Ovary (tissue), 3 donors: ENCODE data around the gene IMPA2.

Experiments used
- EP300 ChIP-seq: sonication (generic); formaldehyde crosslinking; IDR thresholded peaks from one replicate; pipeline ENCODE4 v1.6.1; 2017; ENCODE audit warnings: antibody characterized with exemption
- POLR2A ChIP-seq: fragments of 450-650 bp; IDR thresholded peaks from one replicate; pipeline ENCODE4 v1.6.1; 2017; ENCODE audit warnings: antibody characterized with exemption, mild to moderate bottlenecking, moderate library complexity
- TF ChIP-seq, protein P1 (sequence below), 3 donors: fragments of 450-650 bp in 2 of 3; fragments of 200-600 bp in 1 of 3; IDR thresholded peaks; one replicate each; pipeline versions ENCODE4 v1.5.1 to v1.8.0; 2016 to 2022; ENCODE audit warnings: antibody characterized with exemption in 3 of 3, mild to moderate bottlenecking in 1 of 3
- donor health status: DM: no; HTN: no; CAD: no.

DNA sequence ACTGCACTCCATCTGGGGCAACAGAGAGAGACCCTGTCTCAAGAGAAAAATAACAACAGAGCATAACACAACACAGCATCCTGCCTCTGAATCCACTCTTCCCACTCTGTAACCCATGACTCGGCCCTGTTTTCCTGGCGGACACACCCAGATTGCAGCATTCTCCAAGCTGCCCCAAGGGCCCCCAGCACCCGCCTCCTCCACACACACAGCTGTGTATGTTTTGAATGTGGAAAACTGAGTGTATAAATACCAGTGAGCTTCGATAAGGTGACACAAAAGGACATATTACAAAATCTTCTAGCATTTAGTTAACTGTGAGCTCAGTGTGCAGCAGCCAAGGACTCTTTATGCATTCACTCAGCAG lies 13.0 kb downstream of the IMPA2 start:
- TF ChIP-seq, protein P1, sequence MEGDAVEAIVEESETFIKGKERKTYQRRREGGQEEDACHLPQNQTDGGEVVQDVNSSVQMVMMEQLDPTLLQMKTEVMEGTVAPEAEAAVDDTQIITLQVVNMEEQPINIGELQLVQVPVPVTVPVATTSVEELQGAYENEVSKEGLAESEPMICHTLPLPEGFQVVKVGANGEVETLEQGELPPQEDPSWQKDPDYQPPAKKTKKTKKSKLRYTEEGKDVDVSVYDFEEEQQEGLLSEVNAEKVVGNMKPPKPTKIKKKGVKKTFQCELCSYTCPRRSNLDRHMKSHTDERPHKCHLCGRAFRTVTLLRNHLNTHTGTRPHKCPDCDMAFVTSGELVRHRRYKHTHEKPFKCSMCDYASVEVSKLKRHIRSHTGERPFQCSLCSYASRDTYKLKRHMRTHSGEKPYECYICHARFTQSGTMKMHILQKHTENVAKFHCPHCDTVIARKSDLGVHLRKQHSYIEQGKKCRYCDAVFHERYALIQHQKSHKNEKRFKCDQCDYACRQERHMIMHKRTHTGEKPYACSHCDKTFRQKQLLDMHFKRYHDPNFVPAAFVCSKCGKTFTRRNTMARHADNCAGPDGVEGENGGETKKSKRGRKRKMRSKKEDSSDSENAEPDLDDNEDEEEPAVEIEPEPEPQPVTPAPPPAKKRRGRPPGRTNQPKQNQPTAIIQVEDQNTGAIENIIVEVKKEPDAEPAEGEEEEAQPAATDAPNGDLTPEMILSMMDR (IDR thresholded peaks at IDR 0.05) = no peak
- TF ChIP-seq POLR2A (no peak), EP300 (no peak)
